IMR-90 (cell line): Measurements from ENCODE around the gene VNN1. TPM values are rescaled to one million over a fixed set of nuclear protein-coding genes. Genes with fewer than 3 reads are reported as not detected.

Experiments used
- ATAC-seq: fragments of 200-7000 bp; cut with Tn5 transposase; 2 replicates; pipeline ENCODE4 v1.9.1; 2020; ENCODE audit warnings: low read depth, mild to moderate bottlenecking, moderate library complexity
- BruUV-seq: library from RNA; stranded (reverse); fragments of 400-500 nt; replicated peaks from 2 replicates; lab custom pipeline; 2021; lab: Mats Ljungman, UMichigan
- CTCF ChIA-PET: fragments of 300-600 bp; formaldehyde crosslinking; extraction: SDS; loops from one replicate; lab custom pipeline; 2021; ENCODE audit warnings: antibody characterized with exemption; lab: Yijun Ruan, JAX
- POLR2A ChIA-PET: fragments of 300-600 bp; sonication (Branson Sonifier 250); formaldehyde crosslinking; loops from one replicate; lab custom pipeline; 2022; ENCODE audit warnings: antibody characterized with exemption; ENCODE audit not compliant: unreplicated experiment; lab: Charles Lee
- DNase-seq: peaks from one replicate; pipeline ENCODE4 v3.0.0; 2013
- H2AFZ ChIP-seq: replicated peaks from 2 replicates; pipeline ENCODE3; 2013; ENCODE audit warnings: low read length, mild to moderate bottlenecking; ENCODE audit not compliant: poor library complexity
- H2AK5ac ChIP-seq: 2 replicates; pipeline ENCODE4 v1.6.1; 2013; ENCODE audit warnings: low read depth, low read length, inconsistent platforms
- H2AK9ac ChIP-seq: replicated peaks from 2 replicates; pipeline ENCODE3; 2013; ENCODE audit warnings: mild to moderate bottlenecking, low read depth, low read length, moderate library complexity; ENCODE audit not compliant: poor library complexity
- H2BK120ac ChIP-seq: 2 replicates; pipeline ENCODE4 v1.6.1; 2013; ENCODE audit warnings: low read depth, low read length, inconsistent platforms
- H2BK15ac ChIP-seq: 3 replicates; pipeline ENCODE4 v1.6.1; 2013; ENCODE audit warnings: low read depth, low read length, inconsistent platforms
- H2BK20ac ChIP-seq: 2 replicates; pipeline ENCODE4 v1.6.1; 2013; ENCODE audit warnings: low read depth, mild to moderate bottlenecking, inconsistent platforms, low read length, moderate library complexity
- H2BK5ac ChIP-seq: 2 replicates; pipeline ENCODE4 v1.6.1; 2013; ENCODE audit warnings: mild to moderate bottlenecking, low read depth, low read length, inconsistent platforms; ENCODE audit not compliant: poor library complexity, severe bottlenecking
- H3K14ac ChIP-seq: replicated peaks from 2 replicates; pipeline ENCODE4 v1.6.1; 2013; ENCODE audit warnings: low read depth, low read length, inconsistent platforms
- H3K18ac ChIP-seq: 2 replicates; pipeline ENCODE4 v1.6.1; 2013; ENCODE audit warnings: low read depth, low read length, control low read depth
- H3K23ac ChIP-seq: 2 replicates; pipeline ENCODE4 v1.6.1; 2013; ENCODE audit warnings: low read depth, low read length, inconsistent platforms
- H3K27ac ChIP-seq: 2 replicates; pipeline ENCODE4 v1.5.1; 2013; ENCODE audit warnings: mild to moderate bottlenecking, control low read depth, low read length; ENCODE audit not compliant: insufficient read depth
- H3K27me3 ChIP-seq: 2 replicates; pipeline ENCODE4 v1.6.1; 2013; ENCODE audit warnings: low read length; ENCODE audit not compliant: control insufficient read depth, insufficient read depth
- H3K36me3 ChIP-seq: 2 replicates; pipeline ENCODE4 v1.6.1; 2013; ENCODE audit warnings: low read length, mixed read lengths; ENCODE audit not compliant: control insufficient read depth, insufficient read depth
- H3K4ac ChIP-seq: 2 replicates; pipeline ENCODE4 v1.6.1; 2013; ENCODE audit warnings: low read depth, low read length, inconsistent platforms
- H3K4me1 ChIP-seq: 2 replicates; pipeline ENCODE4 v1.6.1; 2013; ENCODE audit warnings: low read length, mixed read lengths; ENCODE audit not compliant: control insufficient read depth, insufficient read depth
- H3K4me2 ChIP-seq: 2 replicates; pipeline ENCODE4 v1.6.1; 2013; ENCODE audit warnings: low read depth, mild to moderate bottlenecking, control low read depth, low read length, moderate library complexity
- H3K4me3 ChIP-seq: 2 replicates; pipeline ENCODE4 v1.5.1; 2013; ENCODE audit warnings: low read depth, mild to moderate bottlenecking, control low read depth, low read length, moderate library complexity; ENCODE audit not compliant: insufficient read depth
- H3K56ac ChIP-seq: 2 replicates; pipeline ENCODE4 v1.6.1; 2013; ENCODE audit warnings: low read length, inconsistent platforms; ENCODE audit not compliant: insufficient read depth; ENCODE audit errors: extremely low read depth
- H3K79me1 ChIP-seq, 2 experiments: 2 replicates each; pipeline ENCODE4 v1.6.1; 2013; ENCODE audit warnings: low read length in 2 of 2, inconsistent platforms in 1 of 2, low read depth in 1 of 2
- H3K9ac ChIP-seq: 2 replicates; pipeline ENCODE4 v1.6.1; 2013; ENCODE audit warnings: low read depth, low read length, control low read depth
- H3K9me1 ChIP-seq: 2 replicates; pipeline ENCODE4 v1.6.1; 2013; ENCODE audit warnings: low read length, inconsistent platforms; ENCODE audit not compliant: insufficient read depth
- H3K9me3 ChIP-seq: 2 replicates; pipeline ENCODE4 v1.6.1; 2013; ENCODE audit warnings: low read length; ENCODE audit not compliant: control insufficient read depth, insufficient read depth
- H4K20me1 ChIP-seq: 2 replicates; pipeline ENCODE4 v1.6.1; 2013; ENCODE audit warnings: low read length, inconsistent platforms; ENCODE audit not compliant: insufficient read depth
- H4K5ac ChIP-seq: 2 replicates; pipeline ENCODE4 v1.6.1; 2013; ENCODE audit warnings: mild to moderate bottlenecking, low read depth, low read length, control low read depth
- H4K8ac ChIP-seq, 2 experiments: 2 replicates each; pipeline ENCODE4 v1.6.1; 2013; ENCODE audit warnings: low read depth in 2 of 2, low read length in 2 of 2, control low read depth in 1 of 2, inconsistent platforms in 1 of 2
- H4K91ac ChIP-seq: 2 replicates; pipeline ENCODE4 v1.6.1; 2013; ENCODE audit warnings: low read depth, low read length, inconsistent platforms; ENCODE audit not compliant: insufficient read depth
- CEBPB ChIP-seq: IDR thresholded peaks from 2 replicates; pipeline ENCODE4 v1.6.1; 2012; ENCODE audit warnings: low read depth, low read length, improper control_type of control experiment
- CHD1 ChIP-seq: IDR thresholded peaks from 2 replicates; pipeline ENCODE4 v1.6.1; 2012; ENCODE audit warnings: low read depth, low read length, improper control_type of control experiment
- FOS ChIP-seq: fragments of 150-350 bp; IDR thresholded peaks from 2 replicates; pipeline ENCODE4 v1.6.1; 2016; ENCODE audit warnings: low read depth, low read length
- MAFK ChIP-seq: IDR thresholded peaks from 2 replicates; pipeline ENCODE4 v1.6.1; 2012; ENCODE audit warnings: low read depth, low read length, improper control_type of control experiment
- NFE2L2 ChIP-seq: fragments of 150-350 bp; IDR thresholded peaks from 2 replicates; pipeline ENCODE4 v1.6.1; 2016; ENCODE audit warnings: low read depth, mild to moderate bottlenecking, low read length
- POLR2A ChIP-seq: IDR thresholded peaks from 2 replicates; pipeline ENCODE4 v1.6.1; 2012; ENCODE audit warnings: mild to moderate bottlenecking, low read depth, low read length
- RFX5 ChIP-seq: IDR thresholded peaks from 2 replicates; pipeline ENCODE4 v1.8.0; 2012; ENCODE audit warnings: low read depth, mild to moderate bottlenecking, low read length, moderate library complexity
- SMC3 ChIP-seq: fragments of 150-350 bp; IDR thresholded peaks from 2 replicates; pipeline ENCODE4 v1.6.1; 2016; ENCODE audit warnings: low read depth, mild to moderate bottlenecking, antibody characterized with exemption, low read length, moderate library complexity
- WGBS, 2 experiments: methylation state at CpG; one replicate each; pipeline versions ENCODE4 v1.1.5 to v1.1.7; 2013; ENCODE audit warnings: missing lambda C conversion rate in 2 of 2; ENCODE audit not compliant: insufficient read length in 1 of 2; ENCODE audit errors: extremely low coverage in 2 of 2; 5-methylcytosine and 5-hydroxymethylcytosine counted together
- dilution Hi-C: fragments of 300-500 bp; cut with HindIII; formaldehyde crosslinking; loops from one replicate; pipeline ENCODE4 v1.14.3; 2018; ENCODE audit warnings: low sequenced_read_pairs; ENCODE audit not compliant: unreplicated experiment
- in situ Hi-C: fragments of 300-500 bp; cut with MboI; formaldehyde crosslinking; loops from 3 replicates; pipeline ENCODE4 v1.14.3; 2019; ENCODE audit warnings: low sequenced_read_pairs, inconsistent platforms, mixed read lengths
- intact Hi-C: fragments of 100-400 bp; cut with micrococcal nuclease; formaldehyde crosslinking; loops from 2 replicates; pipeline ENCODE4 v1.10.0; 2022
- polyA plus RNA-seq, 3 experiments: library from polyadenylated mRNA; depleted of rRNA; stranded (reverse); fragments of >200 nt; gene quantifications; 2 replicates each; pipeline ENCODE4 v1.2.3, GENCODE V29; 2012; ENCODE audit warnings: low replicate concordance in 1 of 3
- total RNA-seq: library from RNA; depleted of rRNA; stranded (reverse); fragments of >200 nt; gene quantifications from 2 replicates; pipeline ENCODE4 v1.2.3, GENCODE V29; 2012
- TF ChIP-seq, protein P1 (sequence below): conservative IDR thresholded peaks from 2 replicates; pipeline ENCODE4 v1.5.1; 2012; ENCODE audit warnings: mild to moderate bottlenecking, low read depth, low read length, improper control_type of control experiment
- TF ChIP-seq, protein P2 (sequence below): fragments of 150-350 bp; IDR thresholded peaks from 2 replicates; pipeline ENCODE4 v1.6.1; 2016; ENCODE audit warnings: low read depth, mild to moderate bottlenecking, low read length, moderate library complexity, borderline replicate concordance
- TF ChIP-seq, protein P3 (sequence below): fragments of 150-350 bp; IDR thresholded peaks from 2 replicates; pipeline ENCODE4 v1.6.1; 2017; ENCODE audit warnings: mild to moderate bottlenecking, antibody characterized with exemption, low read length, low read depth

VNN1 gene
- total and polyA plus RNA-seq, 2 of the 4 experiments (the other 2 are of a cell fraction) = 0.07 TPM; not detected in 1

DNA sequence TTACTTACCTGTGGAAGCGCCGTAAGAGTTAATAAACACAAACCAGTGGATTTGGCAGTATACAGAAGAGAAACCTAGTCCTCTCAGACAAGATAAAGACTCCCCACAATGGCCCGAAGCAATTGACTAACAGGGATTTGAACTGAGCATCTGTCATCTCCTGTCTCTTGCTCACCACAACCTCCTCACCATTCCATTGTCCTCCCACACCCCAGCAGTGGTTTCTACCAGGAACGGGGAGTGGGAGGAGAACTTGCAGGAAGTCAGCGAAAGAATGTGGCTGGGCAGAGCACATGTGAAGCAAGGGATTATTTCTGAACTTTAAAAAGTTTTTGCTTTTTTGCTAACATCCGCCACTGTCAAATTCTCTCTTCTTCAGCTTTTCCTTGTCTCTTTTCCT, 30.3 kb downstream of the VNN1 start:
- no TSS peak for BruUV-seq
- Histone ChIP-seq H3K18ac (peak overlapping the region; percentile 87; the same call in 1 of the 2 replicates), H2BK120ac (peak overlapping the region; percentile 49), H2AFZ (peak overlapping the region; percentile 78), H2BK20ac (peak overlapping the region; percentile 82; the same call in 1 of the 2 replicates), H3K4ac (no peak overlapping the region), H3K36me3 (no peaks in the 10 kb centered on the region), H4K5ac (peak overlapping the region; percentile 84; the same call in 1 of the 2 replicates), H3K9me3 (peaks cover 2% of the 10 kb centered on the region; the same call in 1 of the 2 replicates), H3K79me1 (no peaks in the 10 kb centered on the region), H3K56ac (no peak overlapping the region), H4K91ac (no peak overlapping the region), H2BK15ac (0 out of 3 replicates have a peak overlapping the region, but pooled peaks have one; percentile 58), H3K4me3 (no peak overlapping the region), H3K23ac (no peak overlapping the region), H3K9me1 (no peaks in the 10 kb centered on the region), H3K27ac (no peak overlapping the region), H2BK5ac (peak overlapping the region; percentile 59), H3K4me2 (no peak overlapping the region), H4K8ac (peak overlapping the region in 1 of 2 experiments; percentile 44; a peak in 1 of 4 replicates), H2AK5ac (no peak overlapping the region; the same call in 1 of the 2 replicates), H3K27me3 (no peaks in the 10 kb centered on the region; the same call in 1 of the 2 replicates), H3K4me1 (peaks cover 2% of the 10 kb centered on the region), H2AK9ac (no peak overlapping the region), H3K14ac (0 out of 2 replicates have a peak overlapping the region, but pooled peaks have one; percentile 7), H4K20me1 (no peaks in the 10 kb centered on the region), H3K9ac (no peak overlapping the region)
- WGBS, 2 experiments = 86% methylated on average over 1 of the region's 6 CpGs; no CpG with 5 or more reads in 1 of the 2 experiments
- TF ChIP-seq POLR2A (no peak), NFE2L2 (no peak), FOS (no peak), CHD1 (no peak), MAFK (no peak), SMC3 (no peak), RFX5 (no peak), CEBPB (no peak)
- TF ChIP-seq, protein P1, sequence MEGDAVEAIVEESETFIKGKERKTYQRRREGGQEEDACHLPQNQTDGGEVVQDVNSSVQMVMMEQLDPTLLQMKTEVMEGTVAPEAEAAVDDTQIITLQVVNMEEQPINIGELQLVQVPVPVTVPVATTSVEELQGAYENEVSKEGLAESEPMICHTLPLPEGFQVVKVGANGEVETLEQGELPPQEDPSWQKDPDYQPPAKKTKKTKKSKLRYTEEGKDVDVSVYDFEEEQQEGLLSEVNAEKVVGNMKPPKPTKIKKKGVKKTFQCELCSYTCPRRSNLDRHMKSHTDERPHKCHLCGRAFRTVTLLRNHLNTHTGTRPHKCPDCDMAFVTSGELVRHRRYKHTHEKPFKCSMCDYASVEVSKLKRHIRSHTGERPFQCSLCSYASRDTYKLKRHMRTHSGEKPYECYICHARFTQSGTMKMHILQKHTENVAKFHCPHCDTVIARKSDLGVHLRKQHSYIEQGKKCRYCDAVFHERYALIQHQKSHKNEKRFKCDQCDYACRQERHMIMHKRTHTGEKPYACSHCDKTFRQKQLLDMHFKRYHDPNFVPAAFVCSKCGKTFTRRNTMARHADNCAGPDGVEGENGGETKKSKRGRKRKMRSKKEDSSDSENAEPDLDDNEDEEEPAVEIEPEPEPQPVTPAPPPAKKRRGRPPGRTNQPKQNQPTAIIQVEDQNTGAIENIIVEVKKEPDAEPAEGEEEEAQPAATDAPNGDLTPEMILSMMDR = no peak
- TF ChIP-seq, protein P2, sequence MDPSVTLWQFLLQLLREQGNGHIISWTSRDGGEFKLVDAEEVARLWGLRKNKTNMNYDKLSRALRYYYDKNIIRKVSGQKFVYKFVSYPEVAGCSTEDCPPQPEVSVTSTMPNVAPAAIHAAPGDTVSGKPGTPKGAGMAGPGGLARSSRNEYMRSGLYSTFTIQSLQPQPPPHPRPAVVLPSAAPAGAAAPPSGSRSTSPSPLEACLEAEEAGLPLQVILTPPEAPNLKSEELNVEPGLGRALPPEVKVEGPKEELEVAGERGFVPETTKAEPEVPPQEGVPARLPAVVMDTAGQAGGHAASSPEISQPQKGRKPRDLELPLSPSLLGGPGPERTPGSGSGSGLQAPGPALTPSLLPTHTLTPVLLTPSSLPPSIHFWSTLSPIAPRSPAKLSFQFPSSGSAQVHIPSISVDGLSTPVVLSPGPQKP = no peak
- TF ChIP-seq, protein P3, sequence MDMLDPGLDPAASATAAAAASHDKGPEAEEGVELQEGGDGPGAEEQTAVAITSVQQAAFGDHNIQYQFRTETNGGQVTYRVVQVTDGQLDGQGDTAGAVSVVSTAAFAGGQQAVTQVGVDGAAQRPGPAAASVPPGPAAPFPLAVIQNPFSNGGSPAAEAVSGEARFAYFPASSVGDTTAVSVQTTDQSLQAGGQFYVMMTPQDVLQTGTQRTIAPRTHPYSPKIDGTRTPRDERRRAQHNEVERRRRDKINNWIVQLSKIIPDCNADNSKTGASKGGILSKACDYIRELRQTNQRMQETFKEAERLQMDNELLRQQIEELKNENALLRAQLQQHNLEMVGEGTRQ = no peak
- ChIA-PET POLR2A (no interaction called here), CTCF (no interaction called here)
- intact Hi-C loops = loop anchor here (5.0 kb wide), 1 partner anchor 34 kb away; no protein-coding TSS in a partner anchor
- dilution Hi-C loops = no loop called here
- ATAC-seq (0 out of 2 replicates have a peak, but pooled peaks have one; percentile 13), DNase-seq (peak; percentile 74)
- in situ Hi-C loops = no loop called here
